AG04449 (cell line): ENCODE measurements around the gene GLB1L3.

ENCODE experiments used
- CTCF ChIA-PET: fragments of 350-600 bp; formaldehyde crosslinking; extraction: SDS; loops from one replicate; lab custom pipeline; 2021; ENCODE audit warnings: antibody characterized with exemption; lab: Yijun Ruan, JAX
- POLR2A ChIA-PET: fragments of 400-600, 350-600 bp; formaldehyde crosslinking; extraction: SDS; loops from one replicate; lab custom pipeline; 2020; ENCODE audit warnings: antibody characterized with exemption, inconsistent platforms; lab: Yijun Ruan, JAX
- DNase-seq: peaks from one replicate; pipeline ENCODE4 v3.0.0-alpha.2; 2010; ENCODE audit warnings: low read depth, low spot score
- H3K4me3 ChIP-seq: 2 replicates; pipeline ENCODE4 v1.5.1; 2011; ENCODE audit warnings: low read depth, mild to moderate bottlenecking, control low read depth, low read length
- CTCF ChIP-seq: IDR thresholded peaks from one replicate; pipeline ENCODE4 v1.5.1; 2011; ENCODE audit warnings: mild to moderate bottlenecking, moderate library complexity, low read length, control low read depth, inconsistent platforms; ENCODE audit not compliant: insufficient read depth; ENCODE audit errors: missing control alignments

The GLB1L3 gene

DNA sequence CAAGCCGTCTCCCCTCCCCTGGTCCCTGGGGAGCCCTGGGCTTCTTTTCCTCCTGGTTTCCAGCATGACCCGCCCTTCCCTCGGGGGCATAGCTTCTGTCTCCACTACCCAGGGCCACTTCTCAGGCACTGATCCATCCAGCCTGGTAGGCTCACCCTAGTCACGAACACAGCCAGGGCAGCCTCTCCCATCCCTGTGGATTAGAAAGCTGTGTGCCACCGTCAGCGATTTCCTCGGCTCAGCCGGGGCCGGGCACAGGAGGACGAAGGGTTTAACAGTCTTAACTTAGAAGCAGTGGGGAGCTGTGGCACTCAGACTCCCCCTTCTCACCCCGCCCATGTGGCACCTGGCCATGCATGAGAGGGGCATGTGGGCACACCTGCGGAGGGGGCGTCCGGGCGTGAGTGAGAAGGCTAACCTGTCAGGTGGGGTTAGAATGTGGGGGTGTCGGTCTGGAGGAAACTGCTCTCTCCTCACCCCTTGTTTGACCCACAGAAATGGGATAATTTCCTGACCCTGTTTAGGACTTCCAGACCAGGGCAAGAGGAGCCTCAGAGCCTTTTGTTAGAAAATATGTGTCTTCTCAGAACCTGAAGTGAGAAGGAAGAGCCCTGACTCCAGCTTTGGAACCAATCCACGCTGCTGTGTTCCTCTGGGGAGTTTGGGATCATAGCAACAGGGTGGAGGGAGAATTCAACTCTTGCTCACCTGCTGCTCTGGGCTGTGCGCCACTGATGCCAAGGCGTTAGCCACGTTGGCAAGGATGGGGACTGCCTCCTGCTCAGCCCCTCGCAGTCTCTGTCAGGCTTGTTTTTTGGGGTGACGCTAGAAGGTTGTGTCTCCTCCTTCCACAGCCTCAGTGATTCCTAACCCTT, 70.2 kb downstream of the GLB1L3 start:
- DNase-seq: no peak
- no peak for TF ChIP-seq CTCF
- CTCF ChIA-PET: no interaction called here
- no peak overlapping the region for H3K4me3 ChIP-seq
- POLR2A ChIA-PET: no interaction called here

- no peak for TF ChIP-seq CTCF
- CTCF ChIA-PET: no interaction called here
- no peak for DNase-seq
- H3K4me3 ChIP-seq: no peak overlapping the region
- POLR2A ChIA-PET: no interaction called here
Observed at GRCh38 chr11:134346976-134347350, 70.8 kb downstream of the GLB1L3 start.

GRCh38 chr11:134347441-134347840, 71.3 kb downstream of the GLB1L3 start:
- CTCF ChIA-PET: no interaction called here
- TF ChIP-seq CTCF: no peak
- no peak for DNase-seq
- POLR2A ChIA-PET: no interaction called here
- H3K4me3 ChIP-seq: no peak overlapping the region

DNA sequence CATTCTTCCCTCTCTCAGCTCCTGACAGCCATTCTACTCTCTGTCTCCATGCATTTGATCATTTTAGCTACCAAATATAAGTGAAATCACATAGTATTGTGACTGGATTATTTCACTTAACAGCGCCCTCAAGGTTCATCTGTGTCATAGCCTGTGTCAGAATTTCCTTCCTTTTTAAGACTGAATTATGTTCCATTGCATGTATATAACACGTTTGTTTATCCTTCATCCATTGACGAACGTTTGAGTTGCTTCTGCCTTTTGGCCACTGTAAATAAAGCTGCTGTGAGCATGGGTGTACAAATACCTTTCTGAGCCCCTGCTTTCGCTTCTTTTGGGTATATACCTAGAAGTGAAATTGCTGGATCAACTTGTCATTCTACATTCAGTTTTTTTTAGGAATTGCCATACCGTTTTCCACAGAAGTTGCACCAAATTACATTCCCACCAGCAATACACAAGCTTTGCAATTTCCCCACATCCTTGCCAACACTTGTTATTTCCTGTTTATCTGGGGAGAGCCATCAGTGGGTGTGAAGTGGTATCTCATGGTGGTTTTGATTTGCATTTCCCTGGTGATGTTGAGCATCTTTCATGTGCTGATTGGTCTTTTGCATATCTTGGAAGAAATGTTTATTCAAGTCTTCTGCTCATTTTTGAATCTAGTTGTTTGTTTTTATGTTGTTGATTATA, 73.1 kb downstream of the GLB1L3 start:
- no peak for TF ChIP-seq CTCF
- CTCF ChIA-PET: no interaction called here
- POLR2A ChIA-PET: no interaction called here

GRCh38 chr11:134349802-134350355, 73.7 kb downstream of the GLB1L3 start:
- no peak for DNase-seq
- ChIA-PET POLR2A (no interaction called here), CTCF (no interaction called here)
- no peak for TF ChIP-seq CTCF
- H3K4me3 ChIP-seq: no peak overlapping the region

More for the DNA sequence above, 73.1 kb downstream of the GLB1L3 start:
- DNase-seq: no peak
- H3K4me3 ChIP-seq: no peak overlapping the region

DNA sequence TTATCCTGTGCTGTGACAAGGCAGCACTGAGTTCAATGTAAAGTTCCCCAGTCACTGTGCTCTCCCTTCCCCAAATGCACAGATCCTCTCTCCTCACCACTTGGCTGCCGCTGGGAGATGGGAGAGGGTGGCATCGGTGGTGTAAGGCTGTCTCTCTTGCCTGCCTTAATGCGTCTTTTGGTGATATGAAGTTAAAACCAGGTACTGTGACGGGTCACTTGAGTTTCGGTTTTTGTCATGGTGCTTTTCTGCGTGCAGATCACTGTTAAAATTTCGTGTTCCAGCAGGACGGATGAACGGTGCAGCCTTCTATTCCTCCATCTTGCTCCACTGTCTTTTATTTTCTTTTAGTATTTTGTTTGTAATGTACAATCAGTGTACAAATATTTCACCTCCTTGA, 74.2 kb downstream of the GLB1L3 start:
- ChIA-PET CTCF (no interaction called here), POLR2A (no interaction called here)
- no peak for DNase-seq
- no peak overlapping the region for H3K4me3 ChIP-seq
- no peak for TF ChIP-seq CTCF
